HTR-8/SVneo (cell line): ENCODE data around the gene ANKRD13D.
"Not testable (repeated sequence)": the region's sequence is repeated elsewhere in the genome, so short reads cannot be mapped to it uniquely, and the experiment has no call there.

Experiments used
- DNase-seq: peaks from one replicate; pipeline ENCODE4 v3.0.0; 2011; ENCODE audit warnings: low spot score, mixed read lengths; ENCODE audit not compliant: insufficient read length
- FAIRE-seq: peaks from 2 replicates; lab custom pipeline; 2011; peaks lifted over from hg19 to GRCh38; lab: Jason Lieb, UNC

Gene ANKRD13D

DNA sequence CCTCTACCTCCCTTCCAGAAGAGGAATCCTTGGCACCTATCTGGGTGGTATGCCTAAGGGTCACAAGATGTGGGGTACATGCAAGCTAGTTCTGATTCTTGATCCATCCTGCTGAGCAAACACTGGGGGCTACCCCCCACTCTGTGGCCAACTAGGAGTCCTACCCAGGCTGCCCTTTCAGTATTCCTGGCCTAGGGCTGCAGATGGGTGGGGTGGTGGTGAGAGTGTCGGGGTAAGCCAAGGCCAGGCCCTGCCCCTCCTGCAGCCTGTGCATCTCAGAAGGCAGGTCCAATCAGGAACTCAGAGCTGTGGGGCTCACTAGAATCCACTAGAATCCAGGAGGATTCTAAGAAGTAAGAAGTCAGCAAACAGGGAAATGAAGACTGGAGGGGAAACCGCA lies 25.1 kb downstream of the ANKRD13D start:
- DNase-seq (no peak), FAIRE-seq (no peak)

DNA sequence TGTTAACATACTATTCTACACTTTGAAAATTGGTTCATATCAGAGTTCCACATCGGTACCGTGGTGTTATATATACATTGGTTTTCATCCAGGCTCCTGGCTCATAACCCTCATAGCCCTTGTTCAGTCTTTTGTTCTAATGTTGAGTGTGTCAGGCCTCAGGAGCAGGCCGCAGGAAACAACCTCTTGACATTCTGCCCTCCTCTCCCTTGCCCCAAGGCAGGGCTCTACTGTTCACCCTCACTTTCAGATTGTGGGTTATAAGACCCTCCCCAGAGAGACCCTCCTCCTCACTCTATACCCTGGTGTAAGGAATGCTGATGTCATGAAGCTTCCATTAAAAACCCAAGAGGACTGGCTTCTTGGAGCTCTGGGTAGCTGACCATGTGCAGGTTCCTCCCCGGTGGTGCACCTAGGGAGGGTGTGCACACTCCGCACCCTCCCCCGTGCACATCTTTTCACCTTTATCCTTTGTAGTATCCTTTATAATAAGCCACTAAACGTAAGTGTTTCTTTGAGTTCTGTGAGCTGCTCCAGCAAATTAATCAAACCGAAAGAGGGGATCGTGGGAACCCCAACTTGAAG lies 26.3 kb downstream of the ANKRD13D start:
- no peak for DNase-seq
- FAIRE-seq: no peak

DNA sequence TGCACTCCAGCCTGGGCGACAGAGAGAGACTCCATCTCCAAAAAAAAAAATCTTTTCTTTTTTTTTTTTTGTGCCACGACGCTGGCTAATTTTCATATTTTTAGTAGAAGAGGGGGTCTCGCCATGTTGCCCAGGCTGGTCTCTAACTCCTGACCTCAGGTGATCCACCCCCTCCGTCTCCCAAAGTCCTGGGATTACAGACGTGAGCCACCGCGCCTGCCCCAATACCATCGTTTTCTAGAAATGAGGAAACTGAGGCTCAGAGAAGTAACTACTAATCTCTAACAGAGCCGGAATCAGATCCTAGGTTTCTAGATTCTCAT lies 27.7 kb downstream of the ANKRD13D start:
- no peak for FAIRE-seq

DNA sequence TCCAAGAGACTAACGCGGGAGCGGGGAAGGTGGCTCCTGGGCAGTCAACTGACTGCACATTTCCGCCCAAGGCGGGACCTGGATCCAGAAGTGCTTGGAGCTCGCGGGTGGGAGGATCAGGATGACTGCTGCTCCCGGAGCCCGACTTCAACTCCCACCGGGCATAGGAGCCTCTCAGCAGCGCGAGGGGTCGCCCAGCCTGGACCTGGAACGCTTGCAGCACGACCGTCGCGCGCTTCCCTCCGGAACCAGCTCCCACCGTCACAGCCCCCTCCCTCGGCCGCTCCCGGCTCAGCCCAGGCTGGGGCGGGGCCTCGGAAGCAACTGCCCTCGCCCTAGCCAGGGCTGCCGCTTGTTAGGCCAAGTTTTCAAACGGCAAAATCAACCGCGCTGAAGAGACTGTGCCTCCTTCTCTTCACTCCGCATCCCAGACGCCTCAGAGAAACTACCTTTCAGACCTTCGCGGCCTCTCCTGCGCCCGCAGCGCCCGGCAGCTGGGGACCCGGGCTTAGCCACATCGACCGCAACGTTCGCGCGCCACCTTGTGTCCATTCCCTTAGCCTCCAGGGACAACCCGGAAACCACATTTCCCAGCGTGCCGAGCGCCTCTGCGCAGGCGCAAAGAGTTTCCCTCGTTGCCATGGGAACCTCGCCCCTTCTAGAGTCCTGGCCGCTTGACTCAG lies 28.2 kb downstream of the ANKRD13D start:
- DNase-seq (peak; percentile 100), FAIRE-seq (peak; percentile 96)

More for the DNA sequence above, 27.7 kb downstream of the ANKRD13D start:
- DNase-seq: no peak

DNA sequence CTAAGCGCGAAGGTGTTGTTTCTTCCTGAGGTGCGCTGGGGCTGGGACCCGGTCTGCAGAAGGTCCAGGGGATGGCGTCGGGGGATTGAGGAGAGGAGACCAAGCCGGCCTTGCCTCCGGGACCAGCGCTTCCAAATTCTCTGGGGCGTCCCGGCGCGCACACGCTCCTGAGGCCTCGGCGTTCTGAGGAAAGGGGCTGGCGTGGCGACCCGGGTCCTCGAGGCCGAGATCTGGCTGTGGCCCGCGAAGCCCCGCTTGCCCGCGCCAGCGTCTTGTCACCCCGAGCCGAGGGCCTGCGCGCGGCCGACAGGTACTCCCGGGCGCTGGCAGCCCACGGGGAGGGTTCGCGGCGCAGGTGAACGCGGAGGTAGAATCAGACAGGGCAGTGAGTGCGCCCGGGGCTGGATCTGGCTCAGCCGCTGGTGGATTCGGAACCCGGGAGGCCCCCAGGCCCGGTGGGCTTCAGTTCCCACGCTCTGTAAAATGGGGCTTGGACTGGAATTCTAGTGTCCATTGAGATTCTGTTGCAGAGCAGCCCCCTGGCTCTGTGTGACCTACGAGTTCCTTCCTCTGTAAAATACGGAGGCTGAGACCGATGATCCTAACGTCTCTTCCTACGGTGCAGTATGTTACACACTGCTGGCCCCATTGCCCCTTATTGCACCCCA lies 28.9 kb downstream of the ANKRD13D start:
- FAIRE-seq: no peak
- peak; percentile 36 for DNase-seq

DNA sequence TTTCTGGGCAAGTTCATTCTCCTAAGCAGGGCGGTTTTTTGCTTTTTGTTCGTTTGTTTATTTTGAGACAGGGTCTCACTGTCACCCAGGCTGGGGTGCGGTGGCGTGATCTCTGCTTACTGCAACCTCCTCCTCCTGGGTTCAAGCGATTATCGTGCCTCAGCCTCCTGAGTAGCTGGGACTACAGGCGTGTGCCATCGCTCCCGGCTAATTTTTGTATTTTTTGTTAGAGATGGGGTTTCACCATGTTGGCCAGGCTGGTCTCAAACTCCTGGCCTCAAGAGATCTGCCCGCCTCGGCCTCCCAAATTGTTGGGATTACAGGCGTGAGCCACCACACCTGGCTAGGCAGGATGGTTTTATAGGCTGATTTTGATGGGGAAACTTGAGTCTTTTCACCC lies 29.8 kb downstream of the ANKRD13D start:
- FAIRE-seq: not testable (repeated sequence)

DNA sequence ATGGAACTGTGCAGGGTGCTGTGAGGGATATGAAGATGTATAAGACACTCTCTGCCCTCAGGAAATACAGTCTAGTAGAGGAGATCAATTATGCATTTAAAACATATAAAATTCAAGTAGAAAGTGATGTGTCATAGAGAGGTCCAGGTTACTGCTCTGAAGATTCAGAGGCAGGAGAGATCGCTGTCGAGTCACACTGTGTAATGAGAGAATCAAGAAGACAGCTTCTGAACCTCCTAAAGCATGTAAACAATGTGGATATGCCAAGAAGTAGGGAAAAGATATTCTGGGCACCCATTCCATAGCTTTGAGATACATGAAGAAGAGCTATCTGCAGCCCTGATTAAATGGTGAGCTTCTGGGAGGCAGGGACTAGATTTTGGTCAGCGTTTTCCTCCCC lies 30.9 kb downstream of the ANKRD13D start:
- DNase-seq: no peak
- no peak for FAIRE-seq

More for the DNA sequence above, 29.8 kb downstream of the ANKRD13D start:
- not testable (repeated sequence) for DNase-seq

DNA sequence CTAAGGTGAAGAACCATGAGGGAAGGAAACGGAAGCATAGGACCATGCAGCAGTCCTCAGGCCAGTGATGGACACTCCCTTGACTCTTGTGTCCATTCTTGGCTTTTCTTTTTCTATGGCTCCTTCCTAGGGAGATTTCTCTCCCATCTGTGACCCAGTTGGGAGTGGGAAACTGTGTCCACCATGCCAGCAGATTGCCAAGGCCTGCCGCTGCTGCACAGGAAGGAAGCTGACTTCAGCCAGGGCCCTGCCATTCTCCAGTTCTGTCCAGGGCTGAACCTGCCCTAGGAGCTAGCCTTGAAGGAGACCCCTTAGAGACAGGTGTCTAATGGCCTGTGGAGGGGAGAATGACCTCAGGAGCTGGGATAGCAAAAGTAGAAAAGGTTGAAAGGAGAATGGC lies 31.6 kb downstream of the ANKRD13D start:
- DNase-seq (no peak), FAIRE-seq (no peak)

DNA sequence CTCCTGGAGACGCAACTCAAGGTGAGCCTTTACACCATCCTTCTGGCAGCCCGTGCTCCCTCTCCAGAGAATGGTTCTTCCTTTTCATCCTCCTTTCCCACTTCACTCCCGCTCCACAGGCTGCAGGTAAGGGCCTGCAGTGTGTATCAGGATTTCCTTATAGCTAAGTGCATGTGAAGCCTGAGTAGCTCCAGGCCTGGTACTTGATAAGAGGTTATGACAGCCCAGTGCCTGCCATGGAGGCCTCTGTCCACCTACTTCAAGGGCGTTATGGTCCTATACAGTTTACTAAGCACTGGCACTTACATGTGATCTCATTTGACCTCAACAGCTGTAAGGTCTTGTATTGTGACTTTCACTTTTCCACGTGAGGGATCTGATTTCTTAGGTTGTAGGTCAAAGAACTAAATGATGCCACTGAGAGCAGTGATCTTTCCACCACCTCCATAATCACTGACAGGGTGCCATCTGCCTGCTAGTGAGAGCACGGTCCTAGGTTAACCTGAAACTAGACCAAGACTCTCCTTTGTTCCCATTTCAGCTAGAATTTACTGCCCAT lies 32.3 kb downstream of the ANKRD13D start:
- DNase-seq (no peak), FAIRE-seq (peak; percentile 52)

DNA sequence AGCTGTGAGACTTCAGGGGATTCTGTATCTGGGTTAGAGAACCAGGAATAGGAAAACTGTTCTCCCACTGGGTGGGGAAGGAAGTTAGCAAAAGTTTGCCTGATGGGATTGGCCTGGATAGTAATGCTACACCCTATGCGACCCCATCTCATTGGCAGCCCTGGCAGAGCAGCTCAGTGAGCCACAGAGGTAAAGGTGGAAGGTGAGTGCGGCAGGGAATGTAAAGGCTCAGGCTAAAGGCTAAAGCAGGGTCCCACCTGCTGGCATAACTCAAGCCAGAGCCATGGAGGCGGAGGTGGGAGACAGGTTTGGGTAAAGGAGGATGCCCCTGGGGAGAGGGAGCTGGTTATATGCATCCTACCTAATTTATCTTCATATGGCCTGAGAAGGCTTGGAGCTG lies 32.9 kb downstream of the ANKRD13D start:
- FAIRE-seq (no peak), DNase-seq (no peak)

DNA sequence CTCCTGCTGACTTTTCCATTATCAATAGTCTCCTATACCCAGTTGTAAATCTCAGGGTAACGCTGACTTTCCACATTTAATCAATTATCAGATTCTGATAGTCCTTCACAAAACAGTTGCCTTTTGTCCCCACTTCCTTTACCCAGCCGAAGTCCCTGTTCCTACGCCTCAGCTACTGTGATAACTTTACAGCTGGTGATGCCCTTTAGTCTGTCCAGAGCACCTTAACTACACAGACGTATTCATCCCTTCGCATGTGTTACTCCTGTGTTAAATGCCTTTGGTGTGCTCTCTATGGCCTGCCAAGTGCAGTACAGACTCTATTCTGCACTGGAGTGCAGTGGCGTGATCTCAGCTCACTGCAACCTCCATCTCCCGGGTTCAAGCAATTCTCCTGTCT lies 34.4 kb downstream of the ANKRD13D start:
- DNase-seq (no peak), FAIRE-seq (peak; percentile 13)

DNA sequence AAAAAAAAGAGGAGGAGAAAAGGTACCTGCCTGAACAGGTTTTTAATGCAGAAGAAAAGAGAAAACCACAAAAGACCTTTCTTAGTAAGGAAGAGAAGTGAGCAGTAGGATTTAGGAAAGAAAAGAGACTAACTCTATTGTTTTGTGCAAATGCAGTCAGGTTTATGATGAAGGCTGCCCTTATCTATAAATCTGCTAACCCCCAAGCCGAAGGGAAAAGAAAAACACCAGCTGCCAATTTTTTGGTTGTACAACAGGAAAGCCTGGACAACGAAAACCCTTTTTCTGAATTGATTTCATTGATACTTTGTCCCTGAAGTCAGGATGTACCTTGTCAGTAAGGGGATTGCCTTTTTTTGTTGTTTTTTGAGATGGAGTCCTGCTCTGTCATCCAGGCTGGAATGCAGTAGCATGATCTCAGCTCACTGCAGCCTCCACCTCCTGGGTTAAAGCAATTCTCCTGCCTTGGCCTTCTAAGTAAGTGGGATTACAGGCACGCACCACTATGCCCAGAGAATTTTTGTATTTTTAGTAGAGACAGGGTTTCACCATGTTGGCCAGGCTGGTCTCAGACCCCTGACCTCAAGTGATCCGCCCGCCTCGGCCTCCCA lies 43.1 kb downstream of the ANKRD13D start:
- FAIRE-seq: no peak
- no peak for DNase-seq

DNA sequence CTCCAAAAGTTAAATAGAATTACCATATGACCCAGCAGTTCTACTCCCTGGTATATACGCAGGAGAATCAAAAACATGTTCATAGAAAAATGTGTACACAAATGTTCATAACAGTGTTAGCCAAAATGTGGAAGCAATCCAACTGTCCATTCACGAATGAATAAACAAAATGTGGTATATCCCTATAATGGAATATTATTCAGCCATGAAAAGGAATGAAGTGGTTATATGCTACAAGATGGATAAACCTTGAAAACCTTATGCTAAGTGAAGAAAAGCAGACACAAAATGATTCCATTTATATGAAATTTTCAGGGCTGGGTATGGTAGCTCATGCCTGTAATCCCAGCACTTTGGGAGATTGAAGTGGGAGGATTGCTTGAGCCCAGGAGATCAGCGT lies 48.2 kb downstream of the ANKRD13D start:
- FAIRE-seq: no peak
- no peak for DNase-seq

DNA sequence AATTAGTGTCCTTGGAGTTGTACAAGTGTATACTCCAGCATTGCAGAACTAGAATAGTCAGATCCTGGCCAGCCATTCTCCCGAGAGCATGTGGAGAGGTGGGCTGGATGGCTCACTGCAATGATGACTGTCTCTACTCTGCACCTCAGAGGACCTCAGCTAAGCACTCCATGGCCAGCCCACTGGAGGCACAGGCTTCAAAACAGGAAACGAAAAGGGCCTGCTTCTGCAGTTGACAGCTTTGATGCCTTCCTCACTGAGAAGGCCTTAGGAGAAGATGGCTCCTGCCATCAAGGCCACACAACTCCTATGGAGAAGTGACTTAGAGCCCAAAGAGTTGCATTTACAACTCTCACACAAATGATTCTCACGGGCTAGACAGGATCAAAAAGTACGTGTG lies 55.2 kb downstream of the ANKRD13D start:
- FAIRE-seq (no peak), DNase-seq (no peak)

DNA sequence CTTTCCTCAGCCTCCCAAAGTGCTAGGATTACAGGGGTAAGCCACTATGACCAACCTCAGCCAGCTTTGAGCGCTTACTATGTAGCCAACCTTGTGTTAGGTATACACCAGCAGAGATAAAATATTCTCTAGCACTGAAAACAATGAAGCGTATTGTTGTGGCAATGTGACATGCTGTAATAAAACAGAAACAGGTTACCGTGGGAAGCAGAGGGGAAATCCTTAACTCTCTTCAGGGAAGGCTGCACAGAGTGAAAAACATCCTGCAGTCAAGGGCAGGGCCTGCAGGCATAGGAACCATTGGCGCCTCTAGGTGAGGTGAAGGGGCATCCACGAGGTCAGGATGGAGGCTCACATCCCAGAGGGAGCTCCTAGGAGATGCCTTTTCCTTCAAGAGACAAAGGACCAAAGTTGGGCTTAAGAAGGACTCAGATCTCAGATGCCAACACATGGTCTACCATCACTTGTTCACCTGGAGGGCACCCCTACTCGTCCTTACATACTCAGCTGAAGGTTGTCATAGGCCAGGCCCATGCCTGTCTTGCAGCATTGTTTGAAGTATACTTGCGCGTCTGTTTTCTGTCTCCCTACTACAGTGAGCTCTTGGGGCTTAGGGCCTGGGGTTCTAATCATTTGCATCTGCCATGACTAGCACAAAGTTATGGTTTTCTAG lies 56.3 kb downstream of the ANKRD13D start:
- no peak for FAIRE-seq
- DNase-seq: no peak

DNA sequence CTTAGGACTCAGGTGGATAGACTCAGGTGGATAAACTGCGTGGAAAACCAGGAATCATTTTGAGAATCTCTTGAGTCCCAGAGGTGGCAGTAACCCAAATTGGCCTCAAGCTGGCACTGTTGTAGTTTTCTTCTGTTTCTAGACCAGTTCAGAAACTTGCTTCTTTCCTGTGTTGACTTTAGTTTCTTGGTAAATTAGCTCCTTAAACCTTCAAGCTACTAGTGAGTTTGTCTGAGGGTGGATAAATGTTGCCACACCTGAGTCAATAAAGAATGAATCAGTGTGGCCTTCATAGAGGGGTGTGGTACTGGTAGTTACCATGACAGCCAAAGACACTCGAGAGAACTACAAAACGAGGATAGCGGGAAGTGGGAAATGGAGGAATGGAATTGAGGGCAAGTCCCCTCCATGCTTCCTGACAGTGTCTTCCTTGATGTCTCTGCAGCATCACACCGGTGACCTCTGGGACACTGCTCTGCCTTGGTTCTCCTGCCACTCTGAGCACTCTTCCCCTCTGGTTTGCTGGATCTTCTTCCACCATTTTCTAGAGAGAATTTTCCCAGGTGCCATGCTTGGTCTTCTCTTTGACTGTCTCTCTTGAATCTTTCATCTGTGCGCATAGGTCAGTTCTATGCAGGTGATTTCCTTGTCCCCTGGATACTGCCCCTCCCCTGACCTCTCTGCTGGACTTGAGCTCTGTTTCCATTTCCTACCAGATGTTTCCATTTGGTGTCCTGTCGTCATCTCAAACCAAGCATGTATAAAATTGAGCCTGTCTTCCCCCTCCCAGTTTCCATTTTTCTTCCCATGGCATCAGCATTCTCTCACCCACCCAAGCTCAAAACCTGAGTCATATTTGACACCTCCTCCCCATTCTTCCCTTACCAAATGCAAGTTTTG lies 57.1 kb downstream of the ANKRD13D start:
- FAIRE-seq: peak; percentile 42
- DNase-seq: no peak

DNA sequence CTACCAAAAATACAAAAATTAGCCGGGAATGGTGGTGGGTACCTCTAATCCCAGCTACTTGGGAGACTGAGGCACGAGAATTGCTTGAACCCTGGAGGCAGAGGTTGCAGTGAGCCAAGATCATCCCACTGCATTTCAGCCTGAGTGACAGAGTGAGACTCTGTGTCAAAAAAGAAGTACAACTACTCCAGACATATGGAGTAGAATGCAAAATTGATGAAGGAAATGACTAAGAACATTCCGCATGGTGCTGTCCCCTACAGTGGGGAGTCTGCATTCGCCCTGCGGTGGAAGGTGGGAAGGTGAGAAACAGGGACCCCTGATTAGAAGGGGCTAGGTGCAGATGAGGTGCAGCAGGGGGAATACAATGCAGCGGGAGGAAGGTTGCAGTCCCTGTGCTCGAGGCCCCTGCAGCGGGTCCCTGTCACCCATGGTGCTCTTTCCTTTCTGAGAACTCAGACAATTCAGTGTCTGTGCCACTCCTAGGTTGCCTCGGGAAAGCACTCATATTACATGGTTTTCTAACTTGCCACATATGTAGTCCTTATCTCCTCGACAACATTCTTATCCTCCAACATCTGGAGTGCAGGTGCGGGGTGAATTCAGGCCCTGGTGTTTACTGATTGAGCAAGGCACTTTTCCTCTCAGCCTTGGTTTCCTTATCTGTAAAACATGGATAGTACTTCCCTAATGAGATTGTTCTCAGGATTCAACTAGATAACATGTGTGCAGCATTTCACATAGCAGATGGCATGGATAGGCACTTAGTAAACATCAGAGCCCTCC lies 59.1 kb downstream of the ANKRD13D start:
- DNase-seq (no peak), FAIRE-seq (no peak)

DNA sequence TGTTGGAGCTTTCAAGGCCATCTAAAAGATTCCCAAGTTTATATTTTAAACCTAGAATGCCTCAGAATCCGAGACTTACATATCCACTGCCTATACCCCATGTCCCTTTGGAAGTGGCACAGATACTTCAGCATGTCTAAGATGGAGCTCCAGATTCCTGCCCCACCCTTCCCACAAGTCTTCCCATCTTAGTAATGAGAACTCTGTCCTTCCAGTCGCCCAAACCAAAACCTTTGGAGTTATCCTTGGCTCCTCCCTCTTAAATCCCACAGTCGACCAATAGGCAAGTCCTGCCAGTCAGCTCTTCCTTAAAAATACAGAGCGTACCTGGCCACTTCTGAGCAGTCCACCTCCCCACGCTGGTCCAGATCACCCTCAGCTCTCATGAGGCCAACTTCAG lies 59.9 kb downstream of the ANKRD13D start:
- no peak for DNase-seq
- no peak for FAIRE-seq

DNA sequence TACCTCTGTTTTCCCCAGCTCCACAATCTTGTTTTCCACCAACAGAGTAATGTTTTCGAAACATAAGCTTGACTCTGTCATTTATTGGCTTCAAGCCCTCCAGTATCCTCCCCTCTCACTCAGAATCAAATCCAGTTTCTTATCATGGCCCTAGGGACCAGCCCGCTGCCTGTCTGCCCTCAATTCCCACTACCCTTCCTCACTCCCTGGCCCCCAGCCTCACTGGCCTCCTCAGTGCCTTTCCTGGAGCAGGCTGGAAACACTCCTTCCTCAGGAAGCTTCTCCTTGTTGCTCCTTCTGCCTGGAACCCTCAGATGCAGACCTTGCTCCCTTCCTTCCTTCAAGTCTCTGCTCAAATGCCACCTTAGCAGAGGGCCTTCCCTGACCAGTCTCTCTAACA lies 60.4 kb downstream of the ANKRD13D start:
- no peak for FAIRE-seq

More for the DNA sequence above, 60.4 kb downstream of the ANKRD13D start:
- no peak for DNase-seq
